Testis (tissue), 3 donors: ENCODE measurements around the gene CERS5. TPM values are rescaled to one million over a fixed set of nuclear protein-coding genes. Genes with fewer than 3 reads are reported as not detected.

Experiments used
- DNase-seq: peaks from one replicate; pipeline ENCODE4 v3.0.0-alpha.2; 2019
- H3K27ac ChIP-seq, 2 donors: fragments of 200-600 bp; sonication (generic); one replicate each; pipeline ENCODE4 v1.5.1; 2019
- H3K27me3 ChIP-seq: fragments of 200-600 bp; sonication (generic); one replicate; pipeline ENCODE4 v1.5.1; 2019
- H3K36me3 ChIP-seq: fragments of 200-600 bp; sonication (generic); one replicate; pipeline ENCODE4 v1.5.1; 2017; ENCODE audit warnings: low read depth; ENCODE audit errors: missing control alignments
- H3K4me1 ChIP-seq: fragments of 200-600 bp; sonication (generic); one replicate; pipeline ENCODE4 v1.5.1; 2019
- H3K4me3 ChIP-seq, 2 donors: fragments of 200-600 bp; sonication (generic); one replicate each; pipeline ENCODE4 v1.5.1; 2017 to 2019
- H3K9me3 ChIP-seq: fragments of 200-600 bp; sonication (generic); one replicate; pipeline ENCODE4 v1.5.1; 2017
- CTCF ChIP-seq, 3 experiments: fragments of 450-650 bp in 2 of 3; fragments of 200-600 bp in 1 of 3; sonication (generic) in 1 of 3; IDR thresholded peaks; one replicate each; pipeline ENCODE4 v1.5.1; 2016 to 2019; ENCODE audit warnings: antibody characterized with exemption in 3 of 3, mild to moderate bottlenecking in 2 of 3, moderate library complexity in 1 of 3
- POLR2A ChIP-seq: fragments of 450-650 bp; IDR thresholded peaks from one replicate; pipeline ENCODE4 v1.6.1; 2017; ENCODE audit warnings: antibody characterized with exemption, mild to moderate bottlenecking, moderate library complexity
- WGBS, 2 donors: methylation state at CpG; one replicate each; pipeline ENCODE4 v1.1.5; 2018; 5-methylcytosine and 5-hydroxymethylcytosine counted together
- intact Hi-C: fragments of 100-400 bp; cut with DNase I; formaldehyde crosslinking; loops from one replicate; pipeline ENCODE4 v1.15.1; 2023; ENCODE audit warnings: low total_unique reads
- polyA plus RNA-seq: library from polyadenylated mRNA; stranded (reverse); fragments of 350-450 nt; fragmentation: Illumina TruSeq; extraction: RNeasy Lipid Tissue Mini Kit (QIAGEN cat#74804); gene quantifications from one replicate; pipeline ENCODE4 v1.2.3, GENCODE V29; 2014; ENCODE audit warnings: low read depth, low replicate concordance; ENCODE audit not compliant: insufficient read depth
- total RNA-seq, 2 donors: library from RNA; depleted of rRNA; stranded (reverse); fragments of >200 nt; gene quantifications; one replicate each; pipeline ENCODE4 v1.2.3, GENCODE V29; 2016

CERS5 gene
- total and polyA plus RNA-seq, 3 donors from 2014 or later = 33.5 to 36.5 (median 34.3) TPM

GRCh38 chr12:50195832-50196231 lies 28.7 kb upstream of the CERS5 start:
- DNase-seq = no peak

DNA sequence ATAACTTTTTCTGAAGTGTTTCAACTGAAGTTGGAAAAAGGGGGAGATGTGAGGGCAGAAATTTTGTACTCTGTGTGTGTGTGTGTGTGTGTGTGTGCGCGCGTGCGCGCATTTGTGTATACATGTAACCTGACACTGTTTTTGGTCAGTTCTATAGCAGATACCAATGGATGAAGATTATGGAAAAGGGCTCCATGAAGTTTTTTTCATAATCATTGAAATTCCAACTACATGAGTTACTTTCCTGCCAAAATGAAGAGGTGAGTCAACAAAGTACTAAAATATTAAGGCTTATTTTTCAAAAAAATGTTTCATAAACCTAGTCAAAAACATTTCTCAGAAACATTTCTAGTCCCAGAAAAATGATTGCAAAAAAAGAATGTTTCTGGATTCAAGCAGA lies 25.7 kb upstream of the CERS5 start:
- H3K9me3 ChIP-seq = no peaks in the 10 kb centered on the region
- no peaks in the 10 kb centered on the region for H3K36me3 ChIP-seq
- H3K27me3 ChIP-seq = no peaks in the 10 kb centered on the region
- no peak for DNase-seq
- intact Hi-C loops = no loop called here
- 79 to 90% methylated on average over 5 of the region's 5 CpGs for WGBS, 2 donors
- TF ChIP-seq CTCF (IDR thresholded peaks at IDR 0.05) (no peak), POLR2A (no peak)
- no peak overlapping the region for H3K4me3 ChIP-seq
- H3K4me1 ChIP-seq = peaks cover 5% of the 10 kb centered on the region
- H3K27ac ChIP-seq = no peak overlapping the region

More at GRCh38 chr12:50195832-50196231, 28.7 kb upstream of the CERS5 start:
- no peaks in the 10 kb centered on the region for H3K27me3 ChIP-seq
- TF ChIP-seq CTCF (IDR thresholded peaks at IDR 0.05) (no peak), POLR2A (no peak)
- H3K4me3 ChIP-seq = no peak overlapping the region
- intact Hi-C loops = no loop called here
- H3K27ac ChIP-seq = no peak overlapping the region
- WGBS, 2 donors = 79 to 81% methylated on average over 4 of the region's 4 CpGs
- H3K4me1 ChIP-seq = no peaks in the 10 kb centered on the region
- H3K9me3 ChIP-seq = no peaks in the 10 kb centered on the region
- H3K36me3 ChIP-seq = no peaks in the 10 kb centered on the region

DNA sequence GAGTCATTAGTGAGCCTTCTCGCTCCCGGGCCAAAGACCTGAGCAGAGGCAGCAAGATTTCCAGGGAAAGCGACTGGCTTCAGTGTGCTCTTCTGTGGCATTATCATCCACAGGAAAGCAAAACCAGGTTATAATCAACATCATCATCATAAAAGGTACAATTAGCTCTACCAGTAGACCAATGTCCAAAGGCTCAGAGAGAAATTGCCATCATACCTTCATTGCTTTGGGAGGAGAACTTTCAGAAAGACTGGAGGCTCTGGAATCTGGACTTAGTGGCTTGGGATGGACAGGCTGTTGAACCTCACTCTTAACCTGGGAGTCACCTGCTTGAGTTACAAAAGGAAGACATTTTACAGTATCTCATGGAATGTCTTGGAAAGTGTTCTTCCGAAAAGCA lies 25.1 kb upstream of the CERS5 start:
- Histone ChIP-seq H3K27ac (no peak overlapping the region), H3K36me3 (no peaks in the 10 kb centered on the region), H3K9me3 (no peaks in the 10 kb centered on the region), H3K4me3 (no peak overlapping the region), H3K27me3 (no peaks in the 10 kb centered on the region), H3K4me1 (peaks cover 6% of the 10 kb centered on the region)
- intact Hi-C loops = no loop called here
- 93 to 96% methylated on average over 4 of the region's 4 CpGs for WGBS, 2 donors
- no peak for TF ChIP-seq CTCF (IDR thresholded peaks at IDR 0.05)
- TF ChIP-seq POLR2A = no peak
- DNase-seq = no peak

DNA sequence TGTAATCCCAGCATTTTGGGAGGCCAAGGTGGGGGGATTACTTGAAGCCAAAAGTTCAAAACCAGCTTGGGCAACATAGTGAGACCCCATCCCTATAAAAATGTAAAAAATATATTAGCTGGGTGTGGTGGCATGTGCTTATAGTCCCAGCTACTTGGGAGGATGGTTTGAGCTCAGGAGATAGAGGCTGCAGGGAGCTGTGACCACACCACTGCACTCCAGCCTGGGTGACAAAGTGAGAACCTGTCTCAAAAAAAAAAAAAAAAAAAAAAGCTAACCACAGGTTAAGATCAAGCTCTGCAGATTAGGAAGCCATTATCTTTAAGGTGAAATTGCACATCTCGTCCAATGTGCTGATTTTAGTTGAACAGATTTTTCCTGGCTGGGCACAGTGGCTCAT lies 23.7 kb upstream of the CERS5 start:
- Histone ChIP-seq H3K4me3 (no peak overlapping the region), H3K36me3 (no peaks in the 10 kb centered on the region), H3K27ac (no peak overlapping the region), H3K27me3 (no peaks in the 10 kb centered on the region), H3K4me1 (peaks cover 8% of the 10 kb centered on the region), H3K9me3 (no peaks in the 10 kb centered on the region)
- intact Hi-C loops = no loop called here
- 100% methylated on average over 1 of the region's 1 CpG for WGBS, 2 donors
- TF ChIP-seq CTCF (IDR thresholded peaks at IDR 0.05) (no peak), POLR2A (no peak)
- no peak for DNase-seq

DNA sequence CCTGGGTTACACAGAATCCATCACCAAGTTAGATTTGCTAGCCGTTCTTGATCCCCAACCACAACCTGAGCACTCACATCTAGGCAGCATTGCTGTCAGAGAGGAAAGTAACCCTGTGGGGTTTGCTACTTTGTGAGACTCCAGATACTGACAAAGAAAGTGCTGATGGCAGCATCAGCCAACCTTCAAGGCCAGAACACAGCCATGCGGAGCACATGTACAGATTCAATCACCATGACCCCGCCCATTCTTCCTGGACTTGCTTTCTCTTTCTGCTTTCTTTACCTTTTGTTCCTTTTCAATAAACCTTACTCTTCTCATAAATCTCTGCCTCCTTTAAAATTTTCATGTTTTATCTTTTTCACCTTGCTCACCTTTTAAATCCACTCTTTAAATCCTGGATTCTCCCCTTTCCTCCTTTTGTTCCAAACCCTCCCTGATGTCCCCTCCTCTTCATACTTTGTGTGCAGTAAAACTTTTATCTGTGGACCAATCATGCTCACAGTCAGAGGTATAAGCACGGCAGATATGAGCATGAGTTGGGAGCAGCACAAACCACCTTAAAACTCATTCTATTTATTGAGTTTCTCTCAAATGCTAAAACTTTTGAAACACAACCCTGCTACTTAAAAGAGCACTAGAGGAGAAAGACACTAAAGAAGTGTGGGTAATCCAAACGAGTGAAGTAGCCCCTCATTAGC lies 21.9 kb upstream of the CERS5 start:
- WGBS, 2 donors = 60 to 69% methylated on average over 5 of the region's 5 CpGs
- Histone ChIP-seq H3K9me3 (no peaks in the 10 kb centered on the region), H3K27ac (no peak overlapping the region), H3K4me3 (no peak overlapping the region), H3K4me1 (peaks cover 8% of the 10 kb centered on the region), H3K27me3 (no peaks in the 10 kb centered on the region), H3K36me3 (no peaks in the 10 kb centered on the region)
- intact Hi-C loops = no loop called here
- DNase-seq = peak; percentile 77
- TF ChIP-seq CTCF (IDR thresholded peaks at IDR 0.05) (no peak), POLR2A (no peak)
